Measurements from ENCODE around the gene FARS2.

FARS2 gene

GRCh38 chr6:5663259-5663658, 401.9 kb downstream of the FARS2 start:
- no peak for DNase-seq (ENCODE audit: low read depth)
- TF ChIP-seq CTCF (IDR thresholded peaks at IDR 0.05; ENCODE audit: low read length, missing control alignments): no peak

DNA sequence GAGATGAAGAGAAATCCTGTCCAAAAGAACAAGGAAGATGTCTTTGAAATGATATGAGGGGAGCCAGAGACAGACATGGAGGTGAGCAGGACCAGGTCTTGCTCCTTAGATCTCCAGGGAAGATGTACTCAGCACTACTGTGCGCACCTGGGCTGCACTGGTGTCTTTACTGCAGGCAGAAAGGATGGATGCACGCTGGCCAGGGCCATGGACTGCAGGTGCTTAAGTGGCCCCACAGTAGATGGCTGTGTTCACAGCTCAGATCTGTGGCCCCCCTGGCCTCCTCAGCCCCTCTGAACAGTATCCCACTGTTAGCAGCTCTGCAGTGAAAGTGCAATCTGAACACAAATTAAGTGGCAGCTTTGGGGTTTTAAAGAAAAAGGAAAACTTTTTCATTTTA, 402.4 kb downstream of the FARS2 start:
- no peak overlapping the region for H3K4me3 ChIP-seq (replicated peaks; ENCODE audit: low read depth, low read length)
- no peak for DNase-seq (ENCODE audit: low read depth)
- TF ChIP-seq CTCF (IDR thresholded peaks at IDR 0.05; ENCODE audit: low read length, missing control alignments): no peak

More at GRCh38 chr6:5663259-5663658, 401.9 kb downstream of the FARS2 start:
- no peak overlapping the region for H3K4me3 ChIP-seq (replicated peaks; ENCODE audit: low read depth, low read length)

- TF ChIP-seq CTCF (IDR thresholded peaks at IDR 0.05; ENCODE audit: low read length, missing control alignments): no peak
- no peak for DNase-seq (ENCODE audit: low read depth)
- H3K4me3 ChIP-seq (replicated peaks; ENCODE audit: low read depth, low read length): no peak overlapping the region
Measured at GRCh38 chr6:5664149-5664548, 402.8 kb downstream of the FARS2 start.

DNA sequence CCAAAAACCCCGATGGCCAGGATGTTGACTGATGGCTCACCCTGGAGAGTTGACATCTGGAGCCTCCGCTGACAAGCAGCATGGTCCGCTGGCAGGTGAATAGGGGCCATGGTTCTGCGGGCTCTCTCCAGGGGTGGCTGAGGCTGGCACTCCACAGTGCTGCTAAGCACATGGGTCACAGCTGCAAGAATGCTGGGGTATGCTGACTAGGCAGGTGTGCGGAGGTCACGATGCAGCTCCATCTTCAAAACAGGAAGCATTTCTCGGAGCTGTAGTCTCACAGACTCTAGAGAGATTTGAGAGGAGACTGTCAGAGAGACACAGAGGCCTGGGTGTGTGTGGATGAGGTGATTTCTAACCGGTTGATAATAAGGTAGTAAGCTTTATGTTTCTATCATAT, 403.9 kb downstream of the FARS2 start:
- H3K4me3 ChIP-seq (replicated peaks; ENCODE audit: low read depth, low read length): no peak overlapping the region
- TF ChIP-seq CTCF (IDR thresholded peaks at IDR 0.05; ENCODE audit: low read length, missing control alignments): no peak
- DNase-seq (ENCODE audit: low read depth): no peak

- no peak for DNase-seq (ENCODE audit: low read depth)
- no peak for TF ChIP-seq CTCF (IDR thresholded peaks at IDR 0.05; ENCODE audit: low read length, missing control alignments)
- no peak overlapping the region for H3K4me3 ChIP-seq (replicated peaks; ENCODE audit: low read depth, low read length)
Measured at GRCh38 chr6:5665667-5666066, 404.4 kb downstream of the FARS2 start.

DNA sequence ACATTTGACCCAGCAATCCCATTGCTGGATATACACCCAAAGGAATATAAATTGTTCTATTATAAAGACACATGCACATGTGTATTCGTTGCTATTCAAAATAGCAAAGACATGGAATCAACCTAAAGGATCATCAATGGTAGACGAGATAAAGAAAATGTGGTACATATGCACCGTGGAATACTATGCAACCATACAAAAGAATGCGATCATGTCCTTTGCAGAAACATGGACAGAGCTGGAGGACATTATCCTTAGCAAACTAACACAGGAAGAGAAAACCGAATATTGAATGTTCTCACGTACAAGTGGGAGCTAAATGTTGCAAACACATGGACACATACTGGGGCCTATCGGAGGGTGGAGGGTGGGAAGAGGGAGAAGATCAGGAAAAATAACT, 405.4 kb downstream of the FARS2 start:
- DNase-seq (ENCODE audit: low read depth): no peak
- H3K4me3 ChIP-seq (replicated peaks; ENCODE audit: low read depth, low read length): no peak overlapping the region
- no peak for TF ChIP-seq CTCF (IDR thresholded peaks at IDR 0.05; ENCODE audit: low read length, missing control alignments)

GRCh38 chr6:5667737-5668136, 406.4 kb downstream of the FARS2 start:
- no peak for TF ChIP-seq CTCF (IDR thresholded peaks at IDR 0.05; ENCODE audit: low read length, missing control alignments)
- DNase-seq (ENCODE audit: low read depth): no peak
- no peak overlapping the region for H3K4me3 ChIP-seq (replicated peaks; ENCODE audit: low read depth, low read length)

Data from fibroblast of pulmonary artery (primary cell).